GM19099 (cell line): Measurements from ENCODE around the gene PLAAT3.

ENCODE experiments used
- POLR2A ChIP-seq: IDR thresholded peaks from 3 replicates; pipeline ENCODE4 v1.6.1; 2011; ENCODE audit warnings: low read depth; ENCODE audit not compliant: insufficient read length; ENCODE audit errors: extremely low read depth

Gene PLAAT3

DNA sequence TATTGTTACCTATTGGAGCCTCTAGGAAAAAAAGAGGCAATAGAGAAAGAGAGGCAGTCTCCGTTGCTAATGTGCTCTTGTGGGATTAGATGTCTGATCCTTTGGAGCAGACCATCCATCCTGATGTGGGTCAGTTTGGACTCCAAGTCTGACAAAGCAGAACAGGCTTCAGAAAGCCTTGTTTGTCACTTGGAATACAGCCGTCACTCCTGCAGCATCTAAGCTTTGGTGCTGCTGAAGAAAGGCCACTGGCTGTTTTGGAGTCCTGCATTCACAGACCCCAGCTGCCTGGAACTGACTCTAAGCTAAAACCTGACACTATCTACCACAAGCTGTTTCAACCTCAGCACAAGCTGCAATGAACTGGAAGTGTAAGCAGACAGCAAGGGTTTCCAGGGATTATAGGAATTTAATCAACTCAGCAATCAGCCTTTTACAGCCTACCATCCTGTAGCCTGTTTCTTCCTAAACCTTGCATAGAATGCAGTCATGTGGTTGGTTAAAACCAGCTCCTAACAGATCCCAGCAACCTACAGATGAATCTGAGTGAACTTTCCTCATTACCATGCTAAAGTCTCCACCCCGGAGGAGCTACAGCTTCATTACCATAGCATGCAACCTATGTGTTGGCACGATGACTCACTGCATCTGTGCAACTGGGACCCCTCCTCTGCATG is 81.3 kb downstream of the PLAAT3 start:
- TF ChIP-seq POLR2A = no peak

GRCh38 chr11:63532117-63532516 is 82.1 kb downstream of the PLAAT3 start:
- no peak for TF ChIP-seq POLR2A

DNA sequence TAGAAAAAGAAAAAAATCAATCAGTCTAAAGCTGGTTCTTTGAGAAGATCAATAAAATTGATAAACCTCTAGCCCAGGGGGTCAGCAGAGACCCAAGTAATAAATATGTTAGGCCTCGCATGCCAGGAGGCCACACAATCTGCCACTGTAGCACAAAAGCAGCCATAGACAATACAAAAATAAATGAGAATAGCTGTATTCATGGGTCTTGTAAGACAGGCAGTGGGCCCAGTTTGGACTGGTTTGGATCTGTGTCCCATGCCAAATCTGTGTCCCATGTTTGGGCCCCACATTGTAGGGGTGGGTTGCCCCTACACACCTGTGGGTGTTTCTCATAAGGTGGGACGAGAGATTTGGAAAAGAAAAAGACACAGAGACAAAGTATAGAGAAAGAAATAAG is 84.2 kb downstream of the PLAAT3 start:
- TF ChIP-seq POLR2A = no peak

GRCh38 chr11:63527667-63528066 is 86.6 kb downstream of the PLAAT3 start:
- TF ChIP-seq POLR2A = no peak
